ENCODE results near the gene MAP7D3. TPM values are rescaled to one million over a fixed set of nuclear protein-coding genes. Genes with fewer than 3 reads are reported as not detected.
A peak's percentile ranks its signal among the peaks of the same experiment; 100 is the strongest.

The MAP7D3 gene
- polyA plus RNA-seq, 1 donor from 2014 or later: 8.7 TPM

DNA sequence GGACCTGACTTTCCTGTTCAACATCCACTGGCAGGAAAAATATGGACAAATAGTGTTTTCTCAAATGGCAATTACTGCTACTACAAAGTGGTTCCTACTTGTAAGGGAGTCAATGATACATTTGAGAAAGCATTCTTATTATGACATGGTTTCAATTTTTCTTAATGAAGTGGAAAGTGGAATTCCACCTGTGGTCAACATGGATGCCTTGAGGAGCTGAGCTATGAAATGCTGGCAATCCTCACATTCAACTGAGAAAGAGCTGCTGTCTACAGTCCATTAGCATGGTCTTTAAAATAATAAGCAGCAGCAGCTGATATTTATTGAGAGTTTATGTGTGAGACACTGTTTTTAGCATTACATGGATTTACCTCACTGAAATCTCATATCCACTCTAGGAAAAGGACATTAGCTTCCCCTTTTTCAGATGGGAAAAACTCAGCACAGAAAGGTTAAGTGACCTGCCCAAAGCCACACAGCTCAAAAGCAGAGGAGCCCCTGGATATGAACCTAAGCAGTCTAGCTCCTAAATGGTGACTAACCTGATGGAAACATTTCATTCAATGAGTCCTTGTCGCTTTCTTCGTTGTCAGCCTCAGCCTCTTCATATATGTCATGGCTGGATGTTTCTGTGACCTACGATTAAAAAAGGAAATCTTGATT, 29.2 kb downstream of the MAP7D3 start:
- Mint-ChIP-seq H3K27ac (no peak overlapping the region), H3K4me1 (peaks cover 4 to 10% (median 7%) of the 10 kb centered on the region in 3 donors), H3K27me3 (peaks cover 2% of the 10 kb centered on the region), H3K9me3 (no peaks in the 10 kb centered on the region), H3K36me3 (peaks cover 3% of the 10 kb centered on the region), H3K4me3 (no peak overlapping the region)

- Mint-ChIP-seq H3K4me3 (no peak overlapping the region), H3K36me3 (peaks cover 3% of the 10 kb centered on the region), H3K27me3 (peaks cover 2% of the 10 kb centered on the region), H3K27ac (no peak overlapping the region), H3K4me1 (peaks cover 4 to 6% (median 6%) of the 10 kb centered on the region in 3 donors), H3K9me3 (no peaks in the 10 kb centered on the region)
These were observed 30.2 kb downstream of the MAP7D3 start for GRCh38 chrX:136220951-136221350.

DNA sequence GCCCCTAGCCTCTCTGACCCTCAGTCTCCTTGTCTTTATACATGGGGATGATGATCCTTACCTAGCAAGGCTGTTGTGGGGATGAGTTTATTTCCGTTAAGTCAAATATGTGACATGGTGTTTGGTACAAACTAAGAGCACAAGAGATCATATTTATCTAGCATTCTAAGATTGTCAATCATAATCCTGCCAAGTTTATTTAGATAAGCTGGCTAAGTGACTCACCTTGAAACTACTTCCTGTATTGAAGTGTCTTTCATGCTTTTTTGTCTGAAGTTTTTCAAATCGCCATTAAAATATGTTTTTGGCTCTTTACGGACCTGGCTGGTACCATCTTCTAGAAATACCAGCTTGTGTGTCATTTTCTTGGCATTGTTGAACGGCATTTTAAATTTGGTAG, 30.7 kb downstream of the MAP7D3 start:
- H3K36me3 Mint-ChIP-seq: peaks cover 3% of the 10 kb centered on the region

DNA sequence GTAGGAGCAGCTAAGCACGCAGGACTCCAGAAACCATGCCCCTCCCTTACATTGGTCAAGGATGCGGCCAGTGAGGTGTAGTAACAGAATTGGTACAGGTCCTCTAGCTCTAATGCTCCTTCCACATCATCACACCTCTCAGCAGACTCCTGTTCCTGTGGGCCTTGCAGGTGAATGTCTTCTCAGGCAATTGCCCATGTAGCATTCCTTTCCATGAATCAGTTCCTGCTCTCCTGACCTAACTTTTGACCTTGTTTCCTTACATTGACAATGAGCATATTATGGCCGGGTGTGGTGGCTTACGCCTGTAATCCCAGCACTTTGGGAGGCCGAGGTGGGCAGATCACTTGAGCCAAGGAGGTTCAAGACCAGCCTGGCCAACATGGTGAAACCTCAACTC, 31.3 kb downstream of the MAP7D3 start:
- Mint-ChIP-seq H3K27ac (no peak overlapping the region), H3K36me3 (peaks cover 3% of the 10 kb centered on the region)

More for the DNA sequence above, 30.7 kb downstream of the MAP7D3 start:
- H3K9me3 Mint-ChIP-seq: no peaks in the 10 kb centered on the region
- peaks cover 1 to 2% (median 1%) of the 10 kb centered on the region in 3 donors for H3K4me1 Mint-ChIP-seq
- H3K27me3 Mint-ChIP-seq: peaks cover 2% of the 10 kb centered on the region
- no peak overlapping the region for H3K27ac Mint-ChIP-seq
- H3K4me3 Mint-ChIP-seq: no peak overlapping the region

DNA sequence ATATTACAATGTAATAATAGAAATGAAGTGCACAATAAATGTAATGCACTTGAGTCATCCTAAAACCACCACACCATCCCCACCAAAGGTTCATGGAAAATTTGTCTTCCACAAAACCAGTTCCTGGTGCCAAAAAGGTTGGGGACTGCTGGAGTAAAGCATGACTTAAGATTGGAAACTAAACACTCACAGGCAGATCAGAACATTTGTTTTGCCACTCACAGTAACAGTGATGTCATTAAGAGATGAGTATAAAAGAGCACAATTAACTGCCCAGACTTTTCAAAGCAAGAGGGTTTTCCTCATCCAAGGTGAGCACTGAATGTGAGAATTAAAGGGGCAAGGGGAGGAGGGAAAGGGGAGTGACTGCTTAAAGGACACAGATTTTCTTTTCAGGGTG, 35.6 kb downstream of the MAP7D3 start:
- peaks cover 4% of the 10 kb centered on the region for H3K27me3 Mint-ChIP-seq

More for the DNA sequence above, 31.3 kb downstream of the MAP7D3 start:
- H3K9me3 Mint-ChIP-seq: no peaks in the 10 kb centered on the region
- H3K4me1 Mint-ChIP-seq: no peaks in the 10 kb centered on the region
- peaks cover 4% of the 10 kb centered on the region for H3K27me3 Mint-ChIP-seq
- no peak overlapping the region for H3K4me3 Mint-ChIP-seq

GRCh38 chrX:136214551-136214950, 36.6 kb downstream of the MAP7D3 start:
- peaks cover 4% of the 10 kb centered on the region for H3K27me3 Mint-ChIP-seq
- no peak overlapping the region for H3K27ac Mint-ChIP-seq
- H3K4me3 Mint-ChIP-seq: no peak overlapping the region
- H3K9me3 Mint-ChIP-seq: no peaks in the 10 kb centered on the region
- peaks cover 13 to 24% (median 24%) of the 10 kb centered on the region in 3 donors for H3K4me1 Mint-ChIP-seq
- H3K36me3 Mint-ChIP-seq: peaks cover 3% of the 10 kb centered on the region

More for the DNA sequence above, 35.6 kb downstream of the MAP7D3 start:
- Mint-ChIP-seq H3K9me3 (no peaks in the 10 kb centered on the region), H3K36me3 (peaks cover 3% of the 10 kb centered on the region), H3K27ac (no peak overlapping the region), H3K4me3 (no peak overlapping the region), H3K4me1 (peaks cover 4 to 14% (median 14%) of the 10 kb centered on the region in 3 donors)

DNA sequence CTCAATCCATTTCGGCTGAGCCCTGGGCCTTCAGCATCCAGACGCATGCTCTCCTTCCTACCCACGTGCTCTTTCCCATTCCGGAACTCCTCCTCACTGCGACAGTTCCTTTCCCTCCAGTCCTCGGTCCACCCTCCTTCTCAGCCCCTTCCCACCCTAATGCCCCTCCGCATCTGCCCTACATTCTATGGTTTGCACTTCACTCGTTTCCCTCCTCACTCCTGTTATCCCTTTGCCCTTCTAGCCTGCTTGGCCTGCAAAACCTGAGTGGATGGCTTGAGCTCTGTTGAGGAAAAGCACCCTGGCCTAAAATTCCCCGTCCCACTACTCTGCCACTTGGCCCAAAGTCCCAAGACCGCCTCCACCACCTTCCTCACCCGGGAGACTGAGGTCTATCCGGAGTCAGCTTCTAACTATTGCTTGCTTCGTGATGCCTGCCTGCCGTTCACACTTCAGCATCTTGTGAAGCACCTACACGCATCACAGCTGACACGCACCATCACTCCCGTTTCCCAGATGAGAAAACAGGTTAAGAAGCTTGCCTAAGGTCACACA, 38.6 kb downstream of the MAP7D3 start:
- Mint-ChIP-seq H3K27me3 (peaks cover 2% of the 10 kb centered on the region), H3K9me3 (no peaks in the 10 kb centered on the region), H3K4me1 (peaks cover 18 to 30% (median 29%) of the 10 kb centered on the region in 3 donors), H3K27ac (peak overlapping the region in 1 of 3 donors; percentile 14), H3K4me3 (peak overlapping the region in 1 of 4 donors; percentile 50), H3K36me3 (no peaks in the 10 kb centered on the region)

- Mint-ChIP-seq H3K27me3 (peaks cover 2% of the 10 kb centered on the region), H3K9me3 (no peaks in the 10 kb centered on the region), H3K36me3 (no peaks in the 10 kb centered on the region), H3K4me1 (peaks cover 18 to 30% (median 29%) of the 10 kb centered on the region in 3 donors), H3K4me3 (peak overlapping the region in 1 of 4 donors; percentile 33), H3K27ac (peak overlapping the region in 1 of 3 donors; percentile 5)
These were observed 39.2 kb downstream of the MAP7D3 start for GRCh38 chrX:136211766-136212556.

GRCh38 chrX:136210806-136211205, 40.4 kb downstream of the MAP7D3 start:
- Mint-ChIP-seq H3K27me3 (peaks cover 4% of the 10 kb centered on the region), H3K36me3 (no peaks in the 10 kb centered on the region), H3K4me3 (peak overlapping the region in 1 of 4 donors; percentile 82), H3K4me1 (peaks cover 18 to 30% (median 29%) of the 10 kb centered on the region in 3 donors), H3K9me3 (no peaks in the 10 kb centered on the region), H3K27ac (peak overlapping the region in 1 of 3 donors; percentile 83)

DNA sequence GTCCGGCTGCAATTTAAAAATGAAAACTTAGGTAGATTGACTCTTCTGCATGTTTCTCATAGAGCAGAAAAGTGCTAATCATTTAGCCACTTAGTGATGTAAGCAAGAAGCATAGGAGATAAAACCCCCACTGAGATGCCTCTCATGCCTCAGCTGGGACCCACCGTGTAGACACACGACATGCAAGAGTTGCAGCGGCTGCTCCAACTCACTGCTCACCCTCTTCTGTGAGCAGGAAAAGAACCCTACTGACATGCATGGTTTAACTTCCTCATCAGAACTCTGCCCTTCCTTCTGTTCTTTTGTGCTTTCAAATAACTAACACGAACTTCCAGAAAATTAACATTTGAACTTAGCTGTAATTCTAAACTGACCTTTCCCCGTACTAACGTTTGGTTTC, 41.0 kb downstream of the MAP7D3 start:
- no peaks in the 10 kb centered on the region for H3K9me3 Mint-ChIP-seq
- peak overlapping the region; percentile 5 to 83 (median 5) for H3K27ac Mint-ChIP-seq
- peaks cover 4% of the 10 kb centered on the region for H3K27me3 Mint-ChIP-seq
- H3K4me1 Mint-ChIP-seq: peaks cover 18 to 30% (median 29%) of the 10 kb centered on the region in 3 donors
- no peaks in the 10 kb centered on the region for H3K36me3 Mint-ChIP-seq
- peak overlapping the region; percentile 5 to 87 (median 74) for H3K4me3 Mint-ChIP-seq

- H3K4me3 Mint-ChIP-seq: peak overlapping the region in 2 of 4 donors; percentile 66 to 82
- peak overlapping the region in 2 of 3 donors; percentile 17 to 83 for H3K27ac Mint-ChIP-seq
- no peaks in the 10 kb centered on the region for H3K9me3 Mint-ChIP-seq
These were observed 41.4 kb downstream of the MAP7D3 start for GRCh38 chrX:136209751-136210150.

GRCh38 chrX:136209016-136209738, 42.0 kb downstream of the MAP7D3 start:
- H3K4me3 Mint-ChIP-seq: peak overlapping the region in 1 of 4 donors; percentile 37
- H3K36me3 Mint-ChIP-seq: no peaks in the 10 kb centered on the region
- H3K27ac Mint-ChIP-seq: no peak overlapping the region
- peaks cover 4% of the 10 kb centered on the region for H3K27me3 Mint-ChIP-seq
- H3K9me3 Mint-ChIP-seq: no peaks in the 10 kb centered on the region
- H3K4me1 Mint-ChIP-seq: peaks cover 26 to 38% (median 38%) of the 10 kb centered on the region in 3 donors

More at GRCh38 chrX:136209751-136210150, 41.4 kb downstream of the MAP7D3 start:
- Mint-ChIP-seq H3K36me3 (no peaks in the 10 kb centered on the region), H3K27me3 (peaks cover 4% of the 10 kb centered on the region), H3K4me1 (peaks cover 23 to 34% (median 33%) of the 10 kb centered on the region in 3 donors)

DNA sequence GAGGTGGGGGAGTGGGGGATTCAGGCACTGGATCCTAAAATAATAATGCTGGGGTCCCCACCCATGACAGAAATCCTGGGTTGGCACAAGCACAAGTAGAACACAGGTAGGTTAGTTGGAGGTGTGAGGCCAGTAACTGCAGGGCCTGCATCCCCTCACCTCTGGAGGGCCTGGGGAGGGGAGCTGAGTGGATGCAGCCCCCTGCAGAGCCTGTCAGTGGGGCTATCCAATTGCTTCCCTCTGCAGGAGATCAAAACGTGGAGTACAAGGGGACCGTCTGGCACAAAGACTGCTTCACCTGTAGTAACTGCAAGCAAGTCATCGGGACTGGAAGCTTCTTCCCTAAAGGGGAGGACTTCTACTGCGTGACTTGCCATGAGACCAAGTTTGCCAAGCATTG, 43.7 kb downstream of the MAP7D3 start:
- no peak overlapping the region for H3K27ac Mint-ChIP-seq
- no peak overlapping the region for H3K4me3 Mint-ChIP-seq
- H3K36me3 Mint-ChIP-seq: no peaks in the 10 kb centered on the region
- no peaks in the 10 kb centered on the region for H3K9me3 Mint-ChIP-seq
- peaks cover 6% of the 10 kb centered on the region for H3K27me3 Mint-ChIP-seq
- H3K4me1 Mint-ChIP-seq: peaks cover 26 to 38% (median 33%) of the 10 kb centered on the region in 3 donors

GRCh38 chrX:136206916-136207315, 44.3 kb downstream of the MAP7D3 start:
- Mint-ChIP-seq H3K4me1 (peaks cover 26 to 32% (median 29%) of the 10 kb centered on the region in 3 donors), H3K36me3 (no peaks in the 10 kb centered on the region), H3K9me3 (no peaks in the 10 kb centered on the region), H3K4me3 (no peak overlapping the region), H3K27ac (no peak overlapping the region), H3K27me3 (peaks cover 6% of the 10 kb centered on the region)

Data from IgD-negative memory B cell (primary cell).